OCI-LY1 (cell line): ENCODE measurements around the gene CEP44.

Experiments
- H2AFZ ChIP-seq: fragments of 200-600 bp; sonication (generic), shearing (Covaris generic); 2 replicates; pipeline ENCODE4 v1.6.0; 2014; ENCODE audit warnings: antibody characterized with exemption, mild to moderate bottlenecking, low read length
- H3F3A ChIP-seq: fragments of 200-600 bp; sonication (generic), shearing (Covaris generic); 2 replicates; pipeline ENCODE4 v1.6.0; 2014; ENCODE audit warnings: mild to moderate bottlenecking, antibody characterized with exemption, low read length, moderate library complexity; ENCODE audit not compliant: insufficient read depth
- H3K27ac ChIP-seq: fragments of 200-600 bp; sonication (generic); 2 replicates; pipeline ENCODE4 v1.5.1; 2014; ENCODE audit warnings: low read length, mixed run types, mild to moderate bottlenecking, low read depth; ENCODE audit not compliant: poor library complexity, severe bottlenecking
- H3K27me3 ChIP-seq: fragments of 200-600 bp; sonication (generic); 2 replicates; pipeline ENCODE4 v1.6.0; 2014; ENCODE audit warnings: antibody characterized with exemption, mild to moderate bottlenecking, low read length, moderate library complexity; ENCODE audit not compliant: insufficient read depth
- H3K36me3 ChIP-seq: fragments of 200-600 bp; sonication (generic); 2 replicates; pipeline ENCODE4 v1.6.1; 2014; ENCODE audit warnings: mild to moderate bottlenecking, antibody characterized with exemption, low read length, moderate library complexity, mixed read lengths; ENCODE audit not compliant: insufficient read depth
- H3K4me1 ChIP-seq: fragments of 200-600 bp; sonication (generic); 2 replicates; pipeline ENCODE4 v1.5.1; 2014; ENCODE audit warnings: mild to moderate bottlenecking, low read length, moderate library complexity; ENCODE audit not compliant: insufficient read depth, severe bottlenecking
- H3K4me2 ChIP-seq: fragments of 200-600 bp; sonication (generic), shearing (Covaris generic); 2 replicates; pipeline ENCODE4 v1.6.1; 2014; ENCODE audit warnings: low read length
- H3K4me3 ChIP-seq: fragments of 200-600 bp; sonication (generic); 2 replicates; pipeline ENCODE4 v1.5.1; 2014; ENCODE audit warnings: low read length, low read depth, mild to moderate bottlenecking, mixed read lengths; ENCODE audit not compliant: poor library complexity, severe bottlenecking
- H3K79me2 ChIP-seq: fragments of 200-600 bp; shearing (Covaris generic); 2 replicates; pipeline ENCODE4 v1.6.1; 2016; ENCODE audit warnings: mixed run types, low read length, mixed read lengths; ENCODE audit not compliant: insufficient read depth
- H3K9ac ChIP-seq: fragments of 200-600 bp; sonication (generic), shearing (Covaris generic); 2 replicates; pipeline ENCODE4 v1.6.1; 2014; ENCODE audit warnings: mild to moderate bottlenecking, low read length, mixed read lengths
- H3K9me2 ChIP-seq: fragments of 200-600 bp; sonication (generic), shearing (Covaris generic); 2 replicates; pipeline ENCODE4 v1.6.1; 2014; ENCODE audit warnings: low read depth, mild to moderate bottlenecking, low read length, mixed read lengths
- H3K9me3 ChIP-seq: fragments of 200-600 bp; shearing (Covaris generic); 2 replicates; pipeline ENCODE4 v1.6.1; 2014; ENCODE audit warnings: low read length, mixed read lengths
- H4K20me1 ChIP-seq: fragments of 200-600 bp; sonication (generic), shearing (Covaris generic); 2 replicates; pipeline ENCODE4 v1.6.0; 2016; ENCODE audit warnings: mild to moderate bottlenecking, low read length; ENCODE audit not compliant: insufficient read depth
- CTCF ChIP-seq: fragments of 200-600 bp; sonication (generic), shearing (Covaris generic); IDR thresholded peaks from 2 replicates; pipeline ENCODE4 v1.5.1; 2017; ENCODE audit warnings: mild to moderate bottlenecking, antibody characterized with exemption, low read length, moderate library complexity, mixed read lengths
- EZH2 ChIP-seq: fragments of 200-600 bp; sonication (generic), shearing (Covaris generic); IDR thresholded peaks from 2 replicates; pipeline ENCODE4 v1.8.0; 2017; ENCODE audit warnings: borderline replicate concordance, mixed run types, mild to moderate bottlenecking, antibody characterized with exemption, low read length, moderate library complexity, mixed read lengths

CEP44 gene

GRCh38 chr4:174304664-174305063 is 21.0 kb downstream of the CEP44 start:
- no peak for TF ChIP-seq EZH2
- no peaks in the 10 kb centered on the region for H3K27me3 ChIP-seq
- no peak overlapping the region for H3K9ac ChIP-seq
- no peak overlapping the region for H3K4me2 ChIP-seq
- no peaks in the 10 kb centered on the region for H3K79me2 ChIP-seq
- H4K20me1 ChIP-seq, result no peaks in the 10 kb centered on the region
- H3K9me2 ChIP-seq, result no peaks in the 10 kb centered on the region
- no peak overlapping the region for H3K4me3 ChIP-seq
- no peak overlapping the region for H2AFZ ChIP-seq
- H3K36me3 ChIP-seq, result peaks cover 71% of the 10 kb centered on the region
- no peaks in the 10 kb centered on the region for H3F3A ChIP-seq
- no peaks in the 10 kb centered on the region for H3K9me3 ChIP-seq
- no peak overlapping the region for H3K27ac ChIP-seq
- H3K4me1 ChIP-seq, result no peaks in the 10 kb centered on the region

- H3K4me3 ChIP-seq, result no peak overlapping the region
- TF ChIP-seq EZH2 (no peak), CTCF (no peak)
- no peaks in the 10 kb centered on the region for H3K4me1 ChIP-seq
- no peak overlapping the region for H3K4me2 ChIP-seq
- no peak overlapping the region for H3K27ac ChIP-seq
- H3K27me3 ChIP-seq, result no peaks in the 10 kb centered on the region
- H3K9ac ChIP-seq, result no peak overlapping the region
- no peaks in the 10 kb centered on the region for H3K79me2 ChIP-seq
- peaks cover 65% of the 10 kb centered on the region for H3K36me3 ChIP-seq
- H3K9me3 ChIP-seq, result no peaks in the 10 kb centered on the region
- no peaks in the 10 kb centered on the region for H4K20me1 ChIP-seq
- H2AFZ ChIP-seq, result no peak overlapping the region
- no peaks in the 10 kb centered on the region for H3F3A ChIP-seq
- no peaks in the 10 kb centered on the region for H3K9me2 ChIP-seq
Measured at GRCh38 chr4:174305961-174306360, 22.2 kb downstream of the CEP44 start.

GRCh38 chr4:174307694-174308093 is 24.0 kb downstream of the CEP44 start:
- no peak overlapping the region for H3K4me2 ChIP-seq
- TF ChIP-seq EZH2 (no peak), CTCF (no peak)
- H3K9me3 ChIP-seq, result no peaks in the 10 kb centered on the region
- H3K36me3 ChIP-seq, result peaks cover 69% of the 10 kb centered on the region
- H3K79me2 ChIP-seq, result no peaks in the 10 kb centered on the region
- no peaks in the 10 kb centered on the region for H3K9me2 ChIP-seq
- no peak overlapping the region for H2AFZ ChIP-seq
- H3F3A ChIP-seq, result no peaks in the 10 kb centered on the region
- H3K4me3 ChIP-seq, result no peak overlapping the region
- no peak overlapping the region for H3K27ac ChIP-seq
- no peaks in the 10 kb centered on the region for H4K20me1 ChIP-seq
- no peaks in the 10 kb centered on the region for H3K27me3 ChIP-seq
- no peak overlapping the region for H3K9ac ChIP-seq
- H3K4me1 ChIP-seq, result no peaks in the 10 kb centered on the region

GRCh38 chr4:174312993-174313392 is 29.3 kb downstream of the CEP44 start:
- no peak overlapping the region for H3K9ac ChIP-seq
- H3K27me3 ChIP-seq, result no peaks in the 10 kb centered on the region
- no peaks in the 10 kb centered on the region for H3K9me3 ChIP-seq
- H3K27ac ChIP-seq, result no peak overlapping the region
- no peaks in the 10 kb centered on the region for H4K20me1 ChIP-seq
- no peak overlapping the region for H3K4me3 ChIP-seq
- H3K36me3 ChIP-seq, result peaks cover 42% of the 10 kb centered on the region; the same call in 1 of the 2 replicates
- H2AFZ ChIP-seq, result no peak overlapping the region
- no peak overlapping the region for H3K4me2 ChIP-seq
- no peaks in the 10 kb centered on the region for H3K4me1 ChIP-seq
- TF ChIP-seq CTCF (no peak), EZH2 (no peak)
- H3K79me2 ChIP-seq, result no peaks in the 10 kb centered on the region
- H3F3A ChIP-seq, result no peaks in the 10 kb centered on the region
- H3K9me2 ChIP-seq, result no peaks in the 10 kb centered on the region
